Islet of Langerhans (tissue), 1 donor: ENCODE data around the gene OR10H1.
"Not testable (repeated sequence)": the region's sequence is repeated elsewhere in the genome, so short reads cannot be mapped to it uniquely, and the experiment has no call there.

Experiments
- FAIRE-seq: peaks from one replicate; lab custom pipeline; 2011; peaks lifted over from hg19 to GRCh38; lab: Jason Lieb, UNC

The OR10H1 gene

GRCh38 chr19:15774159-15774558 is 41.3 kb downstream of the OR10H1 start:
- not testable (repeated sequence) for FAIRE-seq

- FAIRE-seq, result no peak
These were observed 45.9 kb downstream of the OR10H1 start for GRCh38 chr19:15769586-15769985.

- no peak for FAIRE-seq
These were observed 55.4 kb downstream of the OR10H1 start for GRCh38 chr19:15759962-15760565.

GRCh38 chr19:15758379-15758778 is 57.1 kb downstream of the OR10H1 start:
- no peak for FAIRE-seq
